ENCODE data around the gene TCEANC2.

Gene TCEANC2

DNA sequence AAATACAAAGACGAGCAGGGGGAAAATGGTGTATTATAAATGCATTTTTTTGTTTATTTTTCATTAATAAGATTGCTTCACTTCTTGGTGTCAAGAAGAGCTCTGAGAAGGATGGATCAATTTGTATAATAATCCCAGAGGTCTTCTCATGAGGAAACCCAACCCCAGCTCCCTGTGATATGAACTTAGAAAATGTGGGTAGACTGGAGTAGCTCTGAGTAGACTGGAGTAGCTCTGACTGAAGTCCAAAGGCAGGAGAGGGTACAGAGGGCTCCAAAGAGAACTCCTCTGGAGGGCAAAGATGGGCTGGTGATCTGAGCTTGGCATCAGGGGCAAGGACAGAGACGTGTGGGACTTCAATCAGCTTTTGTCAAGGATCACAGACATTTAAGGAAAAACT lies 78.0 kb downstream of the TCEANC2 start:
- no peaks in the 10 kb centered on the region for H3K9me3 ChIP-seq (ENCODE audit: control insufficient read depth, insufficient read depth, low read length)
- no peaks in the 10 kb centered on the region for H3K27me3 ChIP-seq (ENCODE audit: control insufficient read depth, low read length)
- no peaks in the 10 kb centered on the region for H3K79me2 ChIP-seq (ENCODE audit: control insufficient read depth, low read length)
- H3F3A ChIP-seq (ENCODE audit: control insufficient read depth, insufficient read depth) = no peaks in the 10 kb centered on the region
- H3K9me2 ChIP-seq (replicated peaks; ENCODE audit: control insufficient read depth, low read length) = no peaks in the 10 kb centered on the region
- no peak overlapping the region for H3K4me2 ChIP-seq (ENCODE audit: low read length)
- no peaks in the 10 kb centered on the region for H3K36me3 ChIP-seq (ENCODE audit: control insufficient read depth, low read length)
- H3K27ac ChIP-seq (ENCODE audit: low read depth, low read length) = no peak overlapping the region
- TF ChIP-seq EZH2phosphoT487 (IDR thresholded peaks at IDR 0.05; ENCODE audit: borderline replicate concordance, low read length) = no peak
- TF ChIP-seq, protein P1, sequence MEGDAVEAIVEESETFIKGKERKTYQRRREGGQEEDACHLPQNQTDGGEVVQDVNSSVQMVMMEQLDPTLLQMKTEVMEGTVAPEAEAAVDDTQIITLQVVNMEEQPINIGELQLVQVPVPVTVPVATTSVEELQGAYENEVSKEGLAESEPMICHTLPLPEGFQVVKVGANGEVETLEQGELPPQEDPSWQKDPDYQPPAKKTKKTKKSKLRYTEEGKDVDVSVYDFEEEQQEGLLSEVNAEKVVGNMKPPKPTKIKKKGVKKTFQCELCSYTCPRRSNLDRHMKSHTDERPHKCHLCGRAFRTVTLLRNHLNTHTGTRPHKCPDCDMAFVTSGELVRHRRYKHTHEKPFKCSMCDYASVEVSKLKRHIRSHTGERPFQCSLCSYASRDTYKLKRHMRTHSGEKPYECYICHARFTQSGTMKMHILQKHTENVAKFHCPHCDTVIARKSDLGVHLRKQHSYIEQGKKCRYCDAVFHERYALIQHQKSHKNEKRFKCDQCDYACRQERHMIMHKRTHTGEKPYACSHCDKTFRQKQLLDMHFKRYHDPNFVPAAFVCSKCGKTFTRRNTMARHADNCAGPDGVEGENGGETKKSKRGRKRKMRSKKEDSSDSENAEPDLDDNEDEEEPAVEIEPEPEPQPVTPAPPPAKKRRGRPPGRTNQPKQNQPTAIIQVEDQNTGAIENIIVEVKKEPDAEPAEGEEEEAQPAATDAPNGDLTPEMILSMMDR (IDR thresholded peaks at IDR 0.05; ENCODE audit: low read depth, low read length, poor library complexity, severe bottlenecking) = no peak
- no peaks in the 10 kb centered on the region for H3K4me1 ChIP-seq (ENCODE audit: control insufficient read depth, low read length)
- no peaks in the 10 kb centered on the region for H4K20me1 ChIP-seq (ENCODE audit: control insufficient read depth, insufficient read depth, low read depth, low read length)
- H3K4me3 ChIP-seq (ENCODE audit: low read length) = no peak overlapping the region

DNA sequence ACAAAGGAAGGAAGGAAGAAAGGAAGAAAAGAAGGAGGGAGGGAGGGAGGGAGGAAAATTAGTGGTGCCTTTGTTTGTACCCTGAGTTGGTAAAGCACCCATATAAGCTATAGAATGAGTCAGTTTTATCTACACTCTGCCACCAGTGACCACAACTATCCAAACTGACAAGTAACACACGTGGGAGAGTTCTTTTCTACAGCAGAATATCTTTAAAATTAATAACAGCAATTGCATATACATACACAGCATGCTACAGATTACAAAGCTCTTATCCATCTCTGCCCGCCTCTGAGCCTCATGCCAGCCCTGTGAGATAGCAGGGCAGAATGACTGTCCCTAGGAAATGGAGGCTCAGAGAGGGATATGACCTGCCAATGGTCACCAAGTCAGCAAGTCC lies 79.1 kb downstream of the TCEANC2 start:
- H3K9me2 ChIP-seq (replicated peaks; ENCODE audit: control insufficient read depth, low read length) = no peaks in the 10 kb centered on the region
- H3K4me1 ChIP-seq (ENCODE audit: control insufficient read depth, low read length) = no peaks in the 10 kb centered on the region
- no peak overlapping the region for H3K4me2 ChIP-seq (ENCODE audit: low read length)
- no peaks in the 10 kb centered on the region for H3K79me2 ChIP-seq (ENCODE audit: control insufficient read depth, low read length)
- no peak for TF ChIP-seq EZH2phosphoT487 (IDR thresholded peaks at IDR 0.05; ENCODE audit: borderline replicate concordance, low read length)
- TF ChIP-seq, protein P1 (IDR thresholded peaks at IDR 0.05; ENCODE audit: low read depth, low read length, poor library complexity, severe bottlenecking) = no peak
- no peaks in the 10 kb centered on the region for H3K36me3 ChIP-seq (ENCODE audit: control insufficient read depth, low read length)
- H3F3A ChIP-seq (ENCODE audit: control insufficient read depth, insufficient read depth) = no peaks in the 10 kb centered on the region
- no peaks in the 10 kb centered on the region for H3K27me3 ChIP-seq (ENCODE audit: control insufficient read depth, low read length)
- no peak overlapping the region for H3K4me3 ChIP-seq (ENCODE audit: low read length)
- no peaks in the 10 kb centered on the region for H4K20me1 ChIP-seq (ENCODE audit: control insufficient read depth, insufficient read depth, low read depth, low read length)
- H3K9me3 ChIP-seq (ENCODE audit: control insufficient read depth, insufficient read depth, low read length) = no peaks in the 10 kb centered on the region
- H3K27ac ChIP-seq (ENCODE audit: low read depth, low read length) = no peak overlapping the region

DNA sequence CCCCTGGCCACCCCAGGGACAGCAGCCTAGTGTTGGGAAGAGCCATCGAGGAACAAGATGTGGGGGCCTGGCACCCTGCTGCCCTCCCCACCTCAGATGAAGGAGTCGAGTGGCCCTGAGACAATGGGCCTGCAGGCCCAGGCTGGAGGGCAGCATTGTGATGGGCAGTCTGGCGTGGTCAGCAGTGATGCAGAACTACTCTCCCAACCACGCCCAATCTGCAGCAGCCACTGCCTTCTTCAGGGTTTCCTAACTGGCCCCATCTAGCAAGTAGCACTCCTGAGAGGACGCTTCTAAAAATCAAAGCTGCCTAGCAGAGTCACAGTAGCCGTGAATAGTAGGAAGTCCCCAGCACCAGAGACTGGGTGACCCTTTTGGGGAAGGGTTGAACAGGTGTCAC lies 80.9 kb downstream of the TCEANC2 start:
- no peaks in the 10 kb centered on the region for H3K9me3 ChIP-seq (ENCODE audit: control insufficient read depth, insufficient read depth, low read length)
- no peaks in the 10 kb centered on the region for H3K4me1 ChIP-seq (ENCODE audit: control insufficient read depth, low read length)
- H3F3A ChIP-seq (ENCODE audit: control insufficient read depth, insufficient read depth) = no peaks in the 10 kb centered on the region

More for the DNA sequence above, 80.9 kb downstream of the TCEANC2 start:
- H3K79me2 ChIP-seq (ENCODE audit: control insufficient read depth, low read length) = no peaks in the 10 kb centered on the region
- no peak overlapping the region for H3K27ac ChIP-seq (ENCODE audit: low read depth, low read length)
- TF ChIP-seq, protein P1 (IDR thresholded peaks at IDR 0.05; ENCODE audit: low read depth, low read length, poor library complexity, severe bottlenecking) = no peak
- TF ChIP-seq EZH2phosphoT487 (IDR thresholded peaks at IDR 0.05; ENCODE audit: borderline replicate concordance, low read length) = no peak
- H3K4me3 ChIP-seq (ENCODE audit: low read length) = no peak overlapping the region
- no peaks in the 10 kb centered on the region for H4K20me1 ChIP-seq (ENCODE audit: control insufficient read depth, insufficient read depth, low read depth, low read length)
- no peaks in the 10 kb centered on the region for H3K27me3 ChIP-seq (ENCODE audit: control insufficient read depth, low read length)
- H3K36me3 ChIP-seq (ENCODE audit: control insufficient read depth, low read length) = no peaks in the 10 kb centered on the region
- H3K9me2 ChIP-seq (replicated peaks; ENCODE audit: control insufficient read depth, low read length) = no peaks in the 10 kb centered on the region
- no peak overlapping the region for H3K4me2 ChIP-seq (ENCODE audit: low read length)

Measured in DOHH2 (cell line).